ENCODE data around the gene PCDHGA1. TPM values are rescaled to one million over a fixed set of nuclear protein-coding genes. Genes with fewer than 3 reads are reported as not detected.

The PCDHGA1 gene
- total RNA-seq, 6 donors from 2014 or later: 0.15 to 0.51 (median 0.24) TPM; not detected in 2

GRCh38 chr5:141543053-141543452 is 212.7 kb downstream of the PCDHGA1 start:
- Histone ChIP-seq H3K4me1 (no peaks in the 10 kb centered on the region), H3K4me3 (no peak overlapping the region), H3K27me3 (no peaks in the 10 kb centered on the region), H3K9me3 (peaks cover 10 to 21% (median 17%) of the 10 kb centered on the region in 4 donors), H3K27ac (no peak overlapping the region), H3K36me3 (peaks cover 0 to 65% (median 9%) of the 10 kb centered on the region in 4 donors)
- no peak for TF ChIP-seq POLR2AphosphoS5 (IDR thresholded peaks at IDR 0.05)
- no peak for TF ChIP-seq POLR2A (IDR thresholded peaks at IDR 0.05)
- TF ChIP-seq EP300 (IDR thresholded peaks at IDR 0.05): no peak
- TF ChIP-seq, protein P1, sequence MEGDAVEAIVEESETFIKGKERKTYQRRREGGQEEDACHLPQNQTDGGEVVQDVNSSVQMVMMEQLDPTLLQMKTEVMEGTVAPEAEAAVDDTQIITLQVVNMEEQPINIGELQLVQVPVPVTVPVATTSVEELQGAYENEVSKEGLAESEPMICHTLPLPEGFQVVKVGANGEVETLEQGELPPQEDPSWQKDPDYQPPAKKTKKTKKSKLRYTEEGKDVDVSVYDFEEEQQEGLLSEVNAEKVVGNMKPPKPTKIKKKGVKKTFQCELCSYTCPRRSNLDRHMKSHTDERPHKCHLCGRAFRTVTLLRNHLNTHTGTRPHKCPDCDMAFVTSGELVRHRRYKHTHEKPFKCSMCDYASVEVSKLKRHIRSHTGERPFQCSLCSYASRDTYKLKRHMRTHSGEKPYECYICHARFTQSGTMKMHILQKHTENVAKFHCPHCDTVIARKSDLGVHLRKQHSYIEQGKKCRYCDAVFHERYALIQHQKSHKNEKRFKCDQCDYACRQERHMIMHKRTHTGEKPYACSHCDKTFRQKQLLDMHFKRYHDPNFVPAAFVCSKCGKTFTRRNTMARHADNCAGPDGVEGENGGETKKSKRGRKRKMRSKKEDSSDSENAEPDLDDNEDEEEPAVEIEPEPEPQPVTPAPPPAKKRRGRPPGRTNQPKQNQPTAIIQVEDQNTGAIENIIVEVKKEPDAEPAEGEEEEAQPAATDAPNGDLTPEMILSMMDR (IDR thresholded peaks at IDR 0.05): no peak
- DNase-seq (no peak), ATAC-seq (ENCODE audit: low FRiP score in 2 of 2) (no peak)
- WGBS, 2 donors: 86% methylated on average over 2 of the region's 2 CpGs

GRCh38 chr5:141547488-141547887 is 217.2 kb downstream of the PCDHGA1 start:
- 92 to 97% methylated on average over 1 of the region's 1 CpG for WGBS, 2 donors
- no peak overlapping the region for H3K27ac ChIP-seq
- H3K4me1 ChIP-seq: no peaks in the 10 kb centered on the region
- DNase-seq (no peak), ATAC-seq (ENCODE audit: low FRiP score in 2 of 2) (no peak)
- no peak overlapping the region for H3K4me3 ChIP-seq
- peaks cover 14 to 27% (median 21%) of the 10 kb centered on the region in 4 donors for H3K9me3 ChIP-seq
- peaks cover 0 to 45% (median 8%) of the 10 kb centered on the region in 4 donors for H3K36me3 ChIP-seq
- TF ChIP-seq POLR2A (IDR thresholded peaks at IDR 0.05): no peak
- TF ChIP-seq POLR2AphosphoS5 (IDR thresholded peaks at IDR 0.05): no peak
- TF ChIP-seq, protein P1 (IDR thresholded peaks at IDR 0.05): no peak
- no peak for TF ChIP-seq EP300 (IDR thresholded peaks at IDR 0.05)
- no peaks in the 10 kb centered on the region for H3K27me3 ChIP-seq

- TF ChIP-seq POLR2A (IDR thresholded peaks at IDR 0.05) (no peak), EP300 (IDR thresholded peaks at IDR 0.05) (no peak), POLR2AphosphoS5 (IDR thresholded peaks at IDR 0.05) (no peak)
- TF ChIP-seq, protein P1 (IDR thresholded peaks at IDR 0.05): no peak
- DNase-seq (no peak), ATAC-seq (ENCODE audit: low FRiP score in 2 of 2) (no peak)
- H3K4me3 ChIP-seq: no peak overlapping the region
- H3K27ac ChIP-seq: no peak overlapping the region
- H3K36me3 ChIP-seq: peaks cover 0 to 45% (median 8%) of the 10 kb centered on the region in 4 donors
- H3K9me3 ChIP-seq: peaks cover 14 to 27% (median 21%) of the 10 kb centered on the region in 4 donors
- 94 to 97% methylated on average over 5 of the region's 5 CpGs for WGBS, 2 donors
- H3K27me3 ChIP-seq: no peaks in the 10 kb centered on the region
- H3K4me1 ChIP-seq: no peaks in the 10 kb centered on the region
Observed at GRCh38 chr5:141547921-141548320, 217.6 kb downstream of the PCDHGA1 start.

DNA sequence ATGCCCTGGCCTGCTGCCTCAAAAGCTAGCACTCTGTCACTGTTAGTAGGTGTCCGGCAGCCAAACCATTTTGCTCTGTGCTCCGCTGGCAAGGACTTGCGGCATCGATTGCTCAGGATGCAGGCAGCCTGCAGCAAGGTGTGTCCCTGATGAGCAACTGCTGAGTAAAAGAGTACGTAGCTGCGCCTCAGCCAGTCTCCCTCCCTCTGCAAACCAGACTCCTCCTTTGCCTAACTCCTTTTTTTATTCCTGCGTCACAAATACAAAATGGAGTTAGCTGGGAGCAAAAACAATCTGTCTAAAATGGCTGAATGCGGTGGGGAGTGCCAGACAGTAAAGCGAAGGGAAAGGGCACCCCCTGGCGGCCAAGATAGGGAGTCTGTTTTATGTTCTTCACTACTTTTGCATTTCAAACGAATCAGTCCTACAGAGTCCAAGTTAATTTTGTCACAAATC is 227.4 kb downstream of the PCDHGA1 start:
- no peaks in the 10 kb centered on the region for H3K9me3 ChIP-seq
- H3K4me3 ChIP-seq: peak overlapping the region in 1 of 4 donors; percentile 10
- WGBS, 2 donors: 41 to 61% methylated on average over 11 of the region's 11 CpGs
- H3K27ac ChIP-seq: peak overlapping the region; percentile 74 to 89 (median 86)
- ATAC-seq (ENCODE audit: low FRiP score in 2 of 2) (peak; percentile 79 to 89), DNase-seq (peak in 1 of 2 donors; percentile 73)
- peaks cover 27 to 38% (median 31%) of the 10 kb centered on the region in 4 donors for H3K4me1 ChIP-seq
- TF ChIP-seq, protein P1 (IDR thresholded peaks at IDR 0.05): peak; percentile 62 to 82 (median 76)
- TF ChIP-seq POLR2AphosphoS5 (IDR thresholded peaks at IDR 0.05) (peak; percentile 71 to 73), POLR2A (IDR thresholded peaks at IDR 0.05) (no peak), EP300 (IDR thresholded peaks at IDR 0.05) (no peak)
- no peaks in the 10 kb centered on the region for H3K27me3 ChIP-seq
- H3K36me3 ChIP-seq: peaks cover 0 to 20% (median 0%) of the 10 kb centered on the region in 4 donors

DNA sequence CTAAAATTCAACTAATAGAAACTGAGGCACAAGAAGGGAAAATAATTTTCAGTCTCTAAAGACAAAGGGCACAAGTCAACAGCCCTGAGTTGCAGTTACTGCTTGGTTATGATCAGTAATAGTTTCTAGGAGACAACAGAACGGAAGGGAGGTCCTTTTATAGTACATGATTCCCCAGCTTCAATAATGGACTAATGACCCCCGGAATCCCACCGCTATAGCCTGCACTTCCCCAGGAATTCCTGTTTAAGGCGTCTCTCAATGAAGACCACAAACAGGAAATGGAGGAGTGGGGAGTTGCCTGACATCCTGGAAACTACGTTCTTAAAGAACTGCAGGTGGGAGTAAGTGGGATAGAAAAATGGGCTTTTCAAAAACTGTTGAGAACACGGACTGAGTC is 227.8 kb downstream of the PCDHGA1 start:
- ATAC-seq (ENCODE audit: low FRiP score in 2 of 2): no peak
- WGBS, 2 donors: 37 to 51% methylated on average over 6 of the region's 6 CpGs
- Histone ChIP-seq H3K27ac (peak overlapping the region; percentile 74 to 89 (median 86)), H3K4me1 (peaks cover 27 to 38% (median 31%) of the 10 kb centered on the region in 4 donors), H3K9me3 (no peaks in the 10 kb centered on the region), H3K27me3 (no peaks in the 10 kb centered on the region), H3K36me3 (peaks cover 0 to 19% (median 0%) of the 10 kb centered on the region in 4 donors), H3K4me3 (peak overlapping the region in 1 of 4 donors; percentile 10)
- peak in 3 of 4 donors; percentile 60 to 83 (median 81) for TF ChIP-seq EP300 (IDR thresholded peaks at IDR 0.05)
- TF ChIP-seq POLR2A (IDR thresholded peaks at IDR 0.05): no peak
- TF ChIP-seq, protein P1 (IDR thresholded peaks at IDR 0.05): peak in 2 of 6 experiments; percentile 2 to 19
- peak in 1 of 2 donors; percentile 38 for TF ChIP-seq POLR2AphosphoS5 (IDR thresholded peaks at IDR 0.05)
- no peak for DNase-seq
